H1 (cell line): ENCODE data around the gene MSH2. TPM values are rescaled to one million over a fixed set of nuclear protein-coding genes. Genes with fewer than 3 reads are reported as not detected.

Experiments used
- CTCF ChIA-PET: fragments of 300-600 bp; sonication (Branson Sonifier 250); formaldehyde crosslinking; loops from one replicate; lab custom pipeline; 2021; ENCODE audit not compliant: partially characterized antibody; lab: Charles Lee
- POLR2A ChIA-PET: fragments of 300-600 bp; sonication (Branson Sonifier 250); formaldehyde crosslinking; loops from one replicate; lab custom pipeline; 2021; ENCODE audit warnings: inconsistent platforms; ENCODE audit not compliant: partially characterized antibody; lab: Charles Lee
- DNase-seq, 2 experiments: peaks; one replicate each; pipeline versions ENCODE4 v3.0.0 to v3.0.0-alpha.2; 2010 to 2022; ENCODE audit warnings: low spot score in 2 of 2, low read depth in 1 of 2, mixed read lengths in 1 of 2
- FAIRE-seq: peaks from 2 replicates; lab custom pipeline; 2011; peaks lifted over from hg19 to GRCh38; lab: Jason Lieb, UNC
- H2AFZ ChIP-seq: 2 replicates; pipeline ENCODE4 v1.8.1; 2012; ENCODE audit warnings: low read length, inconsistent platforms
- H2AK5ac ChIP-seq: 2 replicates; pipeline ENCODE4 v1.6.1; 2013; ENCODE audit warnings: low read depth, low read length
- H2BK120ac ChIP-seq: replicated peaks from 2 replicates; pipeline ENCODE3; 2013; ENCODE audit warnings: low read depth, low read length, inconsistent platforms
- H2BK12ac ChIP-seq: 2 replicates; pipeline ENCODE4 v1.6.1; 2013; ENCODE audit warnings: low read depth, low read length
- H2BK15ac ChIP-seq: 2 replicates; pipeline ENCODE4 v1.6.1; 2013; ENCODE audit warnings: low read length
- H2BK20ac ChIP-seq: 2 replicates; pipeline ENCODE4 v1.6.1; 2013; ENCODE audit warnings: low read length
- H2BK5ac ChIP-seq: 2 replicates; pipeline ENCODE4 v1.6.1; 2013; ENCODE audit warnings: low read depth, low read length
- H3K14ac ChIP-seq: 2 replicates; pipeline ENCODE4 v1.6.1; 2013; ENCODE audit warnings: inconsistent platforms; ENCODE audit not compliant: insufficient read length
- H3K18ac ChIP-seq: 2 replicates; pipeline ENCODE4 v1.6.1; 2013; ENCODE audit warnings: low read length; ENCODE audit errors: extremely low read depth
- H3K23ac ChIP-seq: 2 replicates; pipeline ENCODE4 v1.6.1; 2013; ENCODE audit warnings: inconsistent platforms; ENCODE audit not compliant: insufficient read length
- H3K23me2 ChIP-seq: 2 replicates; pipeline ENCODE4 v1.6.1; 2013; ENCODE audit warnings: low read depth, low read length
- H3K27ac ChIP-seq: 2 replicates; pipeline ENCODE4 v1.6.1; 2011; ENCODE audit warnings: low read depth, low read length, inconsistent platforms
- H3K27me3 ChIP-seq, 4 experiments: replicated peaks in 1 of 4; 1 replicate in 1 of 4; 2 replicates in 3 of 4; pipeline versions ENCODE4 v1.6.1 to v1.8.1; 2011 to 2013; ENCODE audit warnings: low read length in 3 of 4, mild to moderate bottlenecking in 3 of 4, inconsistent platforms in 2 of 4, mixed read lengths in 2 of 4, moderate library complexity in 1 of 4; ENCODE audit not compliant: control insufficient read depth in 3 of 4, insufficient read depth in 3 of 4; ENCODE audit errors: extremely low read depth in 1 of 4
- H3K36me3 ChIP-seq, 4 experiments: 2 replicates each; pipeline versions ENCODE4 v1.6.1 to v1.8.1; 2011 to 2013; ENCODE audit warnings: mild to moderate bottlenecking in 4 of 4, low read length in 3 of 4, moderate library complexity in 2 of 4, control low read depth in 1 of 4, inconsistent platforms in 1 of 4; ENCODE audit not compliant: insufficient read depth in 4 of 4, control insufficient read depth in 2 of 4
- H3K4ac ChIP-seq: replicated peaks from 2 replicates; pipeline ENCODE3; 2013; ENCODE audit warnings: low read length, low read depth, mixed read lengths, inconsistent platforms; ENCODE audit not compliant: insufficient read length
- H3K4me1 ChIP-seq, 4 experiments: replicated peaks in 1 of 4; 1 replicate in 1 of 4; 2 replicates in 3 of 4; pipeline versions ENCODE4 v1.6.1 to v1.8.1; 2011 to 2013; ENCODE audit warnings: low read length in 3 of 4, inconsistent platforms in 2 of 4, mixed read lengths in 1 of 4; ENCODE audit not compliant: insufficient read depth in 4 of 4, control insufficient read depth in 3 of 4
- H3K4me2 ChIP-seq, 2 experiments: 2 replicates each; pipeline versions ENCODE4 v1.6.1 to v1.8.1; 2011 to 2013; ENCODE audit warnings: low read depth in 2 of 2, low read length in 2 of 2, control low read depth in 1 of 2, inconsistent platforms in 1 of 2, mild to moderate bottlenecking in 1 of 2; ENCODE audit not compliant: insufficient read depth in 1 of 2
- H3K4me3 ChIP-seq, 4 experiments: fragments of 200-600, 300-600 bp in 1 of 4; sonication (generic), shearing (Covaris generic), sonication (Bioruptor Twin) in 1 of 4; 2 replicates each; pipeline versions ENCODE4 v1.5.1 to v1.8.1; 2011 to 2016; ENCODE audit warnings: low read length in 4 of 4, low read depth in 3 of 4, control low read depth in 2 of 4, inconsistent platforms in 2 of 4, mild to moderate bottlenecking in 2 of 4, mixed read lengths in 1 of 4, moderate library complexity in 1 of 4; ENCODE audit not compliant: insufficient read depth in 2 of 4; ENCODE audit errors: extremely low read depth in 1 of 4
- H3K56ac ChIP-seq: replicated peaks from 2 replicates; pipeline ENCODE3; 2013; ENCODE audit warnings: low read depth, mild to moderate bottlenecking, mixed read lengths, low read length, inconsistent platforms; ENCODE audit not compliant: insufficient read length
- H3K79me1 ChIP-seq: 2 replicates; pipeline ENCODE4 v1.6.1; 2013; ENCODE audit warnings: low read depth, low read length, control low read depth
- H3K79me2 ChIP-seq, 2 experiments: 2 replicates each; pipeline versions ENCODE4 v1.6.1 to v1.8.1; 2012 to 2013; ENCODE audit warnings: low read length in 2 of 2, mild to moderate bottlenecking in 2 of 2, inconsistent platforms in 1 of 2; ENCODE audit not compliant: insufficient read depth in 2 of 2, control insufficient read depth in 1 of 2
- H3K9ac ChIP-seq, 4 experiments: replicated peaks in 1 of 4; 1 replicate in 1 of 4; 2 replicates in 3 of 4; pipeline versions ENCODE4 v1.6.1 to v1.8.1; 2011 to 2013; ENCODE audit warnings: low read depth in 3 of 4, low read length in 3 of 4, control low read depth in 2 of 4, mild to moderate bottlenecking in 2 of 4, moderate library complexity in 2 of 4, inconsistent platforms in 1 of 4; ENCODE audit errors: extremely low read depth in 1 of 4
- H3K9me3 ChIP-seq, 2 experiments: 2 replicates each; pipeline versions ENCODE4 v1.6.1 to v1.8.1; 2012 to 2013; ENCODE audit warnings: mild to moderate bottlenecking in 2 of 2, moderate library complexity in 2 of 2, control low read depth in 1 of 2, inconsistent platforms in 1 of 2, low read depth in 1 of 2, low read length in 1 of 2, mixed read lengths in 1 of 2; ENCODE audit not compliant: insufficient read depth in 2 of 2
- H4K20me1 ChIP-seq, 2 experiments: replicated peaks in 1 of 2; 2 replicates each; pipeline versions ENCODE3 to v1.8.1; 2011 to 2013; ENCODE audit warnings: inconsistent platforms in 2 of 2, low read length in 2 of 2, mild to moderate bottlenecking in 1 of 2; ENCODE audit not compliant: insufficient read depth in 2 of 2, control insufficient read depth in 1 of 2
- H4K5ac ChIP-seq: 2 replicates; pipeline ENCODE4 v1.6.1; 2013; ENCODE audit warnings: low read length, low read depth, mixed read lengths, inconsistent platforms; ENCODE audit not compliant: insufficient read length
- H4K8ac ChIP-seq: 2 replicates; pipeline ENCODE4 v1.8.0; 2013; ENCODE audit warnings: mild to moderate bottlenecking, moderate library complexity, low read length, inconsistent platforms; ENCODE audit not compliant: insufficient read depth; ENCODE audit errors: extremely low read depth
- H4K91ac ChIP-seq: replicated peaks from 2 replicates; pipeline ENCODE3; 2013; ENCODE audit warnings: low read length, mixed read lengths, inconsistent platforms; ENCODE audit not compliant: insufficient read length
- ASH2L ChIP-seq: fragments of 200-600, 300-600 bp; sonication (generic); IDR thresholded peaks from one replicate; pipeline ENCODE4 v1.7.1; 2017; ENCODE audit warnings: low read length
- CHD2 ChIP-seq: IDR thresholded peaks from 2 replicates; pipeline ENCODE4 v1.6.1; 2012; ENCODE audit warnings: low read length, improper control_type of control experiment
- CREB1 ChIP-seq: IDR thresholded peaks from 2 replicates; pipeline ENCODE4 v1.6.1; 2012; ENCODE audit warnings: inconsistent platforms
- HDAC6 ChIP-seq: IDR thresholded peaks from one replicate; pipeline ENCODE4 v1.7.1; 2012; ENCODE audit warnings: low read depth, mild to moderate bottlenecking, inconsistent platforms, low read length, moderate library complexity
- MAX ChIP-seq: IDR thresholded peaks from 2 replicates; pipeline ENCODE4 v1.6.1; 2012; ENCODE audit warnings: inconsistent platforms
- SAP30 ChIP-seq: fragments of 300-600 bp; sonication (generic); IDR thresholded peaks from 2 replicates; pipeline ENCODE4 v1.7.1; 2012; ENCODE audit warnings: low read length, moderate library complexity, mild to moderate bottlenecking, inconsistent platforms; ENCODE audit not compliant: insufficient read depth, insufficient replicate concordance
- SIRT6 ChIP-seq: IDR thresholded peaks from one replicate; pipeline ENCODE4 v1.7.1; 2012; ENCODE audit warnings: low read length, inconsistent platforms
- TBP ChIP-seq: IDR thresholded peaks from 2 replicates; pipeline ENCODE4 v1.6.1; 2011; ENCODE audit warnings: low read depth, low read length, improper control_type of control experiment
- TEAD4 ChIP-seq: IDR thresholded peaks from 2 replicates; pipeline ENCODE4 v1.6.1; 2012; ENCODE audit warnings: low read depth, low read length, inconsistent platforms, mixed read lengths
- WGBS, 2 experiments: shearing (Covaris generic) in 1 of 2; methylation state at CpG; one replicate each; pipeline versions ENCODE4 v1.1.6 to v1.1.7; 2013 to 2015; ENCODE audit warnings: low lambda C conversion rate in 2 of 2, mixed read lengths in 2 of 2, inconsistent platforms in 1 of 2, low coverage in 1 of 2, missing lambda C conversion rate in 1 of 2; ENCODE audit not compliant: insufficient replicate concordance in 2 of 2, insufficient coverage in 1 of 2, insufficient read length in 1 of 2; ENCODE audit errors: extremely low coverage in 1 of 2, missing lambda C conversion rate in 1 of 2; 5-methylcytosine and 5-hydroxymethylcytosine counted together
- polyA plus RNA-seq, 7 experiments: library from polyadenylated mRNA; depleted of rRNA in 3 of 7; stranded (reverse) in 5 of 7; unstranded in 2 of 7; fragments of >200 nt in 5 of 7; fragments of 200-250 nt in 2 of 7; gene quantifications; 1 replicate in 5 of 7; 2 replicates in 1 of 7; 4 replicates in 1 of 7; pipeline versions ENCODE4 v1.2.1 to v1.2.3, GENCODE V29; 2011 to 2013; ENCODE audit warnings: missing spikeins in 2 of 7, mixed read lengths in 2 of 7
- total RNA-seq: library from RNA; stranded (reverse); fragmentation: NEBNext Ultra II Directional; extraction: Animal tissue kit (Norgen Biotek cat#: 25700); gene quantifications from 2 replicates; pipeline ENCODE4 v1.2.1, GENCODE V29; 2021

MSH2 gene
- total and polyA plus RNA-seq, 2 of the 8 experiments (the other 6 are each of a cell fraction or from before 2014, with no cell fraction given) = 64.1 to 228 TPM

GRCh38 chr2:47483191-47483590 is 80.2 kb downstream of the MSH2 start:
- Histone ChIP-seq H3K4me2 (no peak overlapping the region), H3K18ac (no peak overlapping the region), H3K4me3 (no peak overlapping the region), H3K9me3 (no peaks in the 10 kb centered on the region), H2BK120ac (no peak overlapping the region), H3K4ac (no peak overlapping the region), H3K9ac (no peak overlapping the region), H3K4me1 (no peaks in the 10 kb centered on the region), H4K5ac (no peak overlapping the region), H4K20me1 (no peaks in the 10 kb centered on the region), H2AFZ (no peak overlapping the region), H3K23me2 (no peaks in the 10 kb centered on the region), H3K27ac (no peak overlapping the region), H2BK5ac (no peak overlapping the region), H3K23ac (no peak overlapping the region), H3K27me3 (no peaks in the 10 kb centered on the region), H4K8ac (no peak overlapping the region), H3K79me2 (no peaks in the 10 kb centered on the region), H3K14ac (no peak overlapping the region), H3K56ac (no peak overlapping the region), H2BK12ac (no peak overlapping the region), H3K79me1 (peaks cover 2% of the 10 kb centered on the region; the same call in 1 of the 2 replicates), H2AK5ac (no peak overlapping the region), H3K36me3 (peaks cover 0 to 56% (median 28%) of the 10 kb centered on the region in 4 experiments; a peak in 6 of 8 replicates), H2BK20ac (no peak overlapping the region), H2BK15ac (no peak overlapping the region), H4K91ac (no peak overlapping the region)
- ChIA-PET CTCF (no interaction called here), POLR2A (interaction anchor here (1.4 to 1.8 kb wide), 2 partner anchors 9 to 300 kb away, joined by 3 to 7 read pairs; partner anchors contain the start of gene MSH6)
- WGBS, 2 experiments = 93% methylated on average over 8 of the region's 8 CpGs; no CpG with 5 or more reads in 1 of the 2 experiments
- FAIRE-seq (no peak), DNase-seq (no peak)
- no peak for TF ChIP-seq TBP
- no peak for TF ChIP-seq SIRT6
- no peak for TF ChIP-seq TEAD4
- TF ChIP-seq SAP30 = no peak
- TF ChIP-seq CREB1 = no peak
- no peak for TF ChIP-seq HDAC6
- no peak for TF ChIP-seq MAX
- TF ChIP-seq CHD2 = no peak
- no peak for TF ChIP-seq ASH2L
